T-helper 9 cell (primary cell): ENCODE results near the gene ZNF33B.
A peak's percentile ranks its signal among the peaks of the same experiment; 100 is the strongest.
"Not testable (repeated sequence)": the region's sequence is repeated elsewhere in the genome, so short reads cannot be mapped to it uniquely, and the experiment has no call there.

Source experiments
- DNase-seq: peaks from one replicate; pipeline ENCODE4 v3.0.0-alpha.2; 2020
- total RNA-seq, 2 donors: gene quantifications; one replicate each; lab custom pipeline; 2026; lab: John Stamatoyannopoulos, UW

ZNF33B gene
- 51.6 to 113 reads per million in 2 donors for total RNA-seq

DNA sequence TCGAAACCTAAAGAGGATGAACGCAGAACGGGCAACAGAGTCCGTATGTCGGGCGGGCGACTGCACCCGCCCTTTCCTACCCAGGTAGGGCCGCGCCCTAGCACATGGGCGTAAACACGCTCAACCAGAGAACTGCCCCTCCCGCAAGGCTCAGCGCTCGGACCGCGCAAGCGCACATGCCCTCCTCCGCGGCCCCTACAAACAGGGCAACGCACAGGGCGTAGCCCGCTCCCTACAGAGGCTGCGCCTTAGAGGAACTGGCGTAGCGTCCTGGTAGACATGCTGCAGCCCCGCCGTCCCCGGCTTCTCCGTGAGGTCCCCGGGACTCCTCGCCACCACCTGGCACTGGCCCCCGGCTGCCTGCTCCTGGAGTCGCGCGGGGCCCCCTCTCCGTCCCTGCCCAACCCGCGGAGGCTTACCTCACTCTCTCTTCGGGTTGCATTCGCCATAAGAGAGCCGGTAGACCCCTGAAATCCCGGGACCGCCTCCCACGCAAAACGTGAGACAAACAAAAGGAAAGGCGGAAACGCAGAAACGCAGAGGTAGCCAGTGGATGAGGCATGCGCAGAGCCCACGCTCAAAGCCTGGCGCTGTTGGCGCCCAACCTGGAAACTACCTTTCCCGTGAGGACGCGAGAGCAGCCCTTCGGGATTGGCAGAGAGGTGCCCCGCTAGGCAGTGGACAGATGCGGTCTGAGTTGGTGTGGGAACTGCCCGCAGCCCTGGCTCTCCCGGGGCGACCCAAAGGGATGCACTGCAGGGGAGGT is at the start of gene ZNF33B:
ZNF33B (minus strand) TSS at position 516 of the 766 bp plus-strand sequence. CDS start 1,642 bp downstream, outside the sequence.
- peak; percentile 81 for DNase-seq

DNA sequence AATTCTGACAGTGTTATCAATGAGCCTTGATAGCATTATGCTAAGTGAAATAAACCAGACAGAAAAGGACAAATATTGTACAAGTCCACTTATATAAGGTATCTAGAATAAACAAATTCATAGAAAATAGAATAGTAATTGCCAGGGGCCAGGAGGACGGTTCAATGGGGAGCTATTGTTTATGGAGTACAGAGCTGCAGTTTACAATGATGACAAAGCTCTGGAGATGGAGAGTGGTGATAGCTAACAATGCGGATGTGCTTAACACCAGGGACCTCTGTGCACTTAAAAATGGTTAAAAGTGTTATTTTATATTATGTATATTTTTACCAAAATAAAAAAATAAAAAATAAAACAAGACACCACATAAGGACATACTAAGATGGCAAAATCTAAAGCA is 46.1 kb upstream of the ZNF33B start:
- no peak for DNase-seq

DNA sequence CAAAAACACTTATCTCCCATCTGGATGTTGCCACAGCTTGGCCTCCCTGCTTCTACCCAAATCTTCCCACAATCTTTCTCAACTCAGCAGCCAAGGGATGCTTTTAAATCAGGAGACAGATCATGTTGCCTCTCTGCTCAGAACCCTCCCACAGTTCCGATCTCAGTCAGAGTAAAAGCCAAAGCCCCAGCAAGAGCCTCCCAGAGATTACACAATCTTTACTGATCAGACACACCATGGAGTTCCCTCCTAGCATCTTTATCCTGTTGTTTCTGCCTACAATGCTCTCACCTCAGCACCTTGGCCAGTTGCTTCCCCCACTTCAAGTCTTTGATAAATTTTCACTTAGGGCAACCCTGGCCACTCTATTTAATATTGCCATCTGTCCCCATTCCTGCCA is 41.9 kb upstream of the ZNF33B start:
- no peak for DNase-seq

GRCh38 chr10:42665181-42665979 is 27.0 kb upstream of the ZNF33B start:
- DNase-seq = not testable (repeated sequence)

- DNase-seq = no peak
Measured at GRCh38 chr10:42654419-42654818, 16.0 kb upstream of the ZNF33B start.

DNA sequence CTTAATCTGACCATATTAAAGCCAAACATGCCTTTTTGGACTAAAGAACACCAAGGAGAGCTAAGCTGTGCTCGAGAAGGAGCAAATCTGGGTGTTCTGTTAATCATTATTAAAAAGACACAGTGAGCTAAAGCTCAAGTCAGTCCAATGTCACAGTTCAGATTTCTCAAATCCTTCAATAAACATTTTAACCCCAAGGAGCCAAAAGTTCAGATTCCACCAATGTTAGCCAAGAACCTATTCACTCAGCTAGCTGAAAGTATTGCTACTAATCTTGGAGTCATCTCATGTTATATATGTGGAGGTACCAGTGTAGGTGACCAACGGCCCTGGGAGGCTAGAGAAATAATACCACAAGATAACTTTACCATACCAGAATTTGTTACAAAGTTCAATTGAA is 14.5 kb upstream of the ZNF33B start:
- no peak for DNase-seq

- DNase-seq = no peak
Measured at GRCh38 chr10:42650374-42650773, 12.0 kb upstream of the ZNF33B start.

DNA sequence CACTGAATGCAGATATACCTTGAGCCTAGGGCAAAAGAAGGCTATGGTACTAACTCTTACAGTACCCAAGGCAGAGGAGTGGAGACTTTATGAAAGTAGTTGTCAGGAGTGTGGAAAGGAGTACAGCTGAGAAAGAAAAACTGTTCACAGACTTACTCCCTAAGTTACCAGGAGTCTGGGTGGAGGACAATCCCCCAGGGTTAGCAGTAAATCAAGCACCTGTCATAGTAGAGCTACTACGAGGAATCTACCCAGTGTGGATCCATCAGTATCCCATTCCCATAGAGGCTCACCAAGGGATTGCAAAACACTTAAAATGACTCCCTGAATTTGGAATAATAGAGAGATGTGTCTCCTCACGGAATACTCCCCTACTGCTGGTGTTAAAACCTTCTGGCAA is 10.1 kb upstream of the ZNF33B start:
- no peak for DNase-seq

DNA sequence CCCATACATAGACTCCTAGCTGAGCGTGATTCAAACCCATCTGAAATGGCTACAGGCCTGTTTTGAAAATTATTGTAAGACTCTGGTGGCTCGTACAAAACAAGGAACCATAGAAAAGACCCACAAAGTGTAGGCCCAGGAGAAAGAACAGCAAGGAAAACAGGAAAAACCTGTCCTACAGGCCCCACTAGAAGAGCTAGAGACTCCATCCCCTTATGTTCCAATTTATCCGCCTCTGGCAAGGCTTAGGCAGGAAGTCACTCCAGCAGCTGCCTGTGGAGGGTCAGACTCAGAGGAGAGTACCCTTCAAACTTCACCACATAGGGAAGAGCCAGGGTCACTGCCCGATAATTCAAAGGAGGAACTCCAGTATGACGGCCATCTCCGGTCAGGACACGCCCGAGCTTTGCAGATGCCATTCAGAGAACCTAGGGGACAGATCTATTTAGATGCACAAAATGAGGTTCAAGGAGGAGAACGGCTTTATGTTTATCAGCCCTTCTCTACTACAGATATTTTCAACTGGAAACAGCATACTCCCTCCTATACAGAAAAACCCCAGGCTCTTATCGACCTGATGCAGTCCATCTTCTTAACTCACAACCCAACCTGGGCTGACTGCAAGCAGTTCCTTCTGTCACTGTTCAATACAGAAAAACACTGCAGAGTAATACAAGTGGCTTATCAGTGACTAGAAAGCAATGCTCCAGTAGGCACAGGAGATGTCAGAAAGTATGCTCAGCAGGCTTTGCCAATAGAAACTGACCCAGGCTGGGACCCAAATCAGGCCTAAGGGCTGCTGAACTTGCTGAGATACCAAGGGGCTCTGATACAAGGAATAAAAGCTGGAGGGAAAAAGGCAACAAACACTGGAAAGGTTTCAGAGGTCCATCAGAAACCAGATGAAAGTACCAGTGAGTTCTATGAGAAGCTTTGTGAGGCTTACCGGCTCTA is 8.6 kb upstream of the ZNF33B start:
- no peak for DNase-seq

GRCh38 chr10:42646214-42646613 is 7.8 kb upstream of the ZNF33B start:
- no peak for DNase-seq

- no peak for DNase-seq
Measured at GRCh38 chr10:42645516-42645915, 7.1 kb upstream of the ZNF33B start.

GRCh38 chr10:42645103-42645502 is 6.7 kb upstream of the ZNF33B start:
- no peak for DNase-seq

- no peak for DNase-seq
Measured at GRCh38 chr10:42640610-42641229, 2.4 kb upstream of the ZNF33B start.

GRCh38 chr10:42638821-42639270 is 476 bp upstream of the ZNF33B start:
- no peak for DNase-seq

- DNase-seq = no peak
Measured at GRCh38 chr10:42637648-42638054, 719 bp downstream of the ZNF33B start.

DNA sequence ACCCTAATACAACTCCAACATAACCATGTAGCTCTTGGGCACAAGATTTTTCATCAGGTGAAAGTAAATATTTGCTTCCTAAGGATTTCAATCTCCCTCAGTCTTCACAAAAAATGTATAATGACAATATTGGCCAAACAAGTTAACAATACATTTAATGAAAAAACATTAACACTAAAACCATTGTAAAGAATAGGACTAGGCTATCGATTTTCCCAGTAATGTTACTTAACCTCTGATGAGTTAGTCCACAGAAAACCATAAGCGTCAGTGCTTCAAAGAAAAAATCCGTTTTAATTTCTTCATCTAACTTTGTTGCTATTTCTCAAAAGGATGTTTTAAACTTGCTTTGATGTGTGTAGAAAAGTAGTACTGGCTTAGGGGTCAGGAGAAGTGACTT is 1.2 kb downstream of the ZNF33B start:
- DNase-seq = no peak

DNA sequence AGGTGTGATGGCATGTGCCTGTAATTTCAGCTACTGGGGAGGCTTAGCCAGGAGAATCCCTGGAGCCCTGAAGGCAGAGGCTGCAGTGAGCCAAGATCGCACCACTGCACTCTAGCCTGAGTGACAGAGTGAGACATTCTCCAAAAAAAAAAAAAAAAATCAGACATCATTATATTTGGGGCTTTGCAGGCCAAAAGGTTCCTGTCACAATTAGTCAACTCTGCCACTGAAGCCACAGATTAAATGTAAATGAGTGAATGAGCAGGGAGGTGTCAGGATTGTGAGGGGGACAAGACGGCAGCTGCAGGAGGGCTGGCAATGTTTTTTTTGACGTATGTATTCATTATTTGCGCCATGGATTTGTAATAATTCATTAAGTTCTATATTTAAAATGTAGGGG is 3.3 kb downstream of the ZNF33B start:
- DNase-seq = no peak

DNA sequence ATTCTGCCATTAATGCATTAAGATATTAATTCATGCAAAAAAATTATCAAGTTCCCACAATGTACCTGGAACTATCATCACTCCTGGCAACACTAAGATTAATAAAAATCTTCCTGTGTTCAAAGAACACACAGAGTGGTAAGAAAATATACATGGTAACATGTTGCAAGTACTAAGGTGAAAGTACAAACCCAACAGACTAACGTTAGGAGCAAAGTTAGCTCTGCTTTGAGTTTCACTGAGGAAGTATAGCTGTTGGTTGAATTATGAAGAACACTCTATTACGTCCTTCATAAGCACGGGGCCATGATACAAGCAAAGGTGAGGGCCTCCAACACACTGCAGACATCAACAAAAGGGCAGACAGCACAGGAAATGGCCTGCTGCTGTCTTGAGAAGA is 5.8 kb downstream of the ZNF33B start:
- no peak for DNase-seq

DNA sequence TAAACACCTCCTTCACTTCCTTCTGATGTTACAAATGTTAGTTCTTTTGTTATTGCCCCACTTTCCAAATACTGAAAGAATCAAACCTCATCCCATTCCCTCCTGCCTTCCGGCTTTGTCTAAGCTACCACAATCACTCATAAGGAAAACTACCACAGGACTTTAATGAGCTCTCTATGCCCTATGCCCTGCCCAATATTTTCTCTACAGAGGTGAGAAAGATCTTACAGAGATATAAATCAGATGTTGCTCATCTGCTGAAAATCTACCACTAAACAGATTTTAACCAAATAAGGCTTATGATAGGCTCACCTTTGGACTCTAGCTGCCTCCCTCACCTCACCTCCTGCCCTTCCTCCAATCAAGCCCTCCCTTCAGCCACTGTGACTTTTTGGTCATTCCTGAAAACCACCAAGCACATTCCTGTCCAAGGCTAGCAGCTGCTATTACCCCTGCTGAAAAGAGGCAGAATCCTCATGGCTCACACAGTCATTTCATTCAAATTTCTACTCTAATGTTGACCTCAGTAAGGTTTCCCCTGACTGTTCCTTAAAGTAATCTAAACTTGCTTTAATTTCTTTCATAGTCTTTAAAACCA is 7.7 kb downstream of the ZNF33B start:
- no peak for DNase-seq

- no peak for DNase-seq
Measured at GRCh38 chr10:42623929-42624328, 14.4 kb downstream of the ZNF33B start.

DNA sequence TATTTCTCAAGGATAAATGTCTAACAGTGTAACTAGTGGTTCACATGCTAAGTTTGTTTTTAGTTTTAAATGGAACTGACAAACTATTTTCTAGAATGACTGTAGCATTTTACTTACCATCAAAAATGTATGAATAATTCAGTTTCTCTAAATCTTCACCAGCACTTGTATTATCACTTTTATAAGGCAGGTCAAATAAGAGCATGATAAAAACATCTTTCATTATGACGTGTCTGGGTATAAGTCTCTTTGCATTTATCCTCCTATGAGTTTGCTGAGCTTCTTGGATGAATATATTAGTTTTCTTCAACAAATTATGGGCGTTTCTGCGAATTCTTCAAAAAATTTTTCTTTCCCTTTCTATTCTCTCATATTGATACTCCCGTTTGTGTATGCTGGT is 19.9 kb downstream of the ZNF33B start:
- no peak for DNase-seq

GRCh38 chr10:42615419-42615818 is 23.0 kb downstream of the ZNF33B start:
- DNase-seq = no peak
